Mucosa of rectum (tissue), 2 donors: Measurements from ENCODE around the gene CFAP45.

Source experiments
- H3K27ac ChIP-seq, 2 donors: one replicate each; pipeline ENCODE4 v1.7.0; 2013; ENCODE audit warnings: inconsistent platforms in 2 of 2, low read depth in 2 of 2, low read length in 2 of 2
- H3K27me3 ChIP-seq, 2 donors: one replicate each; pipeline ENCODE4 v1.7.0; 2013; ENCODE audit warnings: low read length in 2 of 2; ENCODE audit not compliant: control insufficient read depth in 2 of 2, insufficient read depth in 2 of 2
- H3K36me3 ChIP-seq, 2 donors: one replicate each; pipeline ENCODE4 v1.7.0; 2013; ENCODE audit warnings: low read length in 2 of 2; ENCODE audit not compliant: control insufficient read depth in 2 of 2, insufficient read depth in 2 of 2
- H3K4me1 ChIP-seq, 2 donors: one replicate each; pipeline ENCODE4 v1.7.0; 2013; ENCODE audit warnings: low read length in 2 of 2, mild to moderate bottlenecking in 1 of 2; ENCODE audit not compliant: control insufficient read depth in 2 of 2, insufficient read depth in 2 of 2
- H3K4me3 ChIP-seq, 2 donors: one replicate each; pipeline ENCODE4 v1.7.0; 2013; ENCODE audit warnings: low read length in 2 of 2
- H3K9ac ChIP-seq, 2 donors: one replicate each; pipeline ENCODE4 v1.7.0; 2013; ENCODE audit warnings: low read length in 2 of 2, low read depth in 1 of 2, mild to moderate bottlenecking in 1 of 2
- H3K9me3 ChIP-seq, 2 donors: one replicate each; pipeline ENCODE4 v1.7.0; 2013; ENCODE audit warnings: low read length in 2 of 2; ENCODE audit not compliant: control insufficient read depth in 2 of 2
- donor health status: healthy.
- donor health status: Normal muscosa, but diverticular disease.

Gene CFAP45

GRCh38 chr1:159879136-159879535 is 20.8 kb downstream of the CFAP45 start:
- Histone ChIP-seq H3K4me3 (no peak overlapping the region), H3K4me1 (peaks cover 13 to 20% of the 10 kb centered on the region in 2 donors), H3K9me3 (no peaks in the 10 kb centered on the region), H3K36me3 (no peaks in the 10 kb centered on the region), H3K27me3 (no peaks in the 10 kb centered on the region), H3K9ac (no peak overlapping the region), H3K27ac (no peak overlapping the region)

DNA sequence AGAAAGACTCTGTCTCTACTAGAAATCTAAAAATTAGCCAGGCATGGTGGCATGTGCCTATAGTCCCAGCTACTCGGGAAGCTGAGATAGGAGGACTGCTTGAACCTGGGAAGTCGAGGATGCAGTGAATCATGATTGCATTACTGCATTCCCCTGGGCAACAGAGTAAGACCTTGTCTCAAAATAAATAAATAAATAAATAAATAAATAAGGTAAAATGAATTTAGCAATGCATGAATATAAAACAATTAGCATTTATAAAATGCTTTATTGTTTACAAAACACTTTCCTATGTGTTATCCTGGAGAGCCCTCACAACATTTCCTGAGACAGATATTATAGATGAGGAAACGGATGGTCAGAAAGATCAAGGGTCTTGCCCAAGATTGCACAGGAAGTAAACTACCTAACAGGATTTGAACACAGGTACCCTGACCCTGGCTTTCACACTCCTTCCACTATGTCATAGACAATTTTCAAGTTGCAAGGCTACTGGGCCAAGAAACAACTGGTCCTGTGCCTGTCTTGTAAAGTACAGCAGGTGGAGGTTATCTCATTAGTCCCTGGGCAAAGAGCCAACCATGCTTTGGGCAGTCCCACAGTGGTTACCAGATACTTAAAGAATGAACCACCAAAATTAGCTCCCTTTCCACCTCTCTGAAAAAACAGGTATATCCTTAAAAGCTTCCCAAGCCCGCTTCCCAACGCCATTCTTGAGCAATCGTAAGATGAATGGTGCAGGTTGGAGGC is 22.1 kb downstream of the CFAP45 start:
- peaks cover 13 to 14% of the 10 kb centered on the region in 2 donors for H3K4me1 ChIP-seq
- no peak overlapping the region for H3K4me3 ChIP-seq
- no peak overlapping the region for H3K9ac ChIP-seq
- no peaks in the 10 kb centered on the region for H3K36me3 ChIP-seq
- H3K27me3 ChIP-seq = no peaks in the 10 kb centered on the region
- no peak overlapping the region for H3K27ac ChIP-seq
- H3K9me3 ChIP-seq = no peaks in the 10 kb centered on the region

- Histone ChIP-seq H3K36me3 (no peaks in the 10 kb centered on the region), H3K9ac (no peak overlapping the region), H3K27me3 (no peaks in the 10 kb centered on the region), H3K4me3 (no peak overlapping the region), H3K27ac (no peak overlapping the region), H3K4me1 (peaks cover 0 to 1% of the 10 kb centered on the region in 2 donors), H3K9me3 (no peaks in the 10 kb centered on the region)
These were observed 26.3 kb downstream of the CFAP45 start for GRCh38 chr1:159873530-159874143.

DNA sequence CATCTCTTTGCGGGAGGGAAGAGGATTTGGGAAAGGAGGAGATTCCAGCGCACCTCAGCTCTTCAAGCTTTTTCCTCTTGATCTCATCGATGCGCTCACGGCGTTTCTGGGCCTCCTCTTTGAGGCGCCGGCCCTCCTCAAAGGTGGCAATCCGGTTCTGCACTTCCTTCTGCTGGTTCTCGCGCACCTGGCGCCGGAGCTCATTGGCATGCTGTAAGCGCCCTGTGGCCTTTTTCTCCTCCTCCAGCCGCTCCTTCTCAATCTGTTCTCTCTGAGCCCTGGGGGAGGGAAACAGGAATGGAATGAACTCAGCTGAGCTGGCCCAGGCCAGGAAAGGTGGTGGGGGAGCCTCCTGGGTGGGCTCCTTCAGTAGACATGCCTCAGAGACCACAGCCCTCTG is 27.1 kb downstream of the CFAP45 start:
- H3K27me3 ChIP-seq = no peaks in the 10 kb centered on the region
- no peaks in the 10 kb centered on the region for H3K36me3 ChIP-seq
- no peak overlapping the region for H3K27ac ChIP-seq
- no peak overlapping the region for H3K9ac ChIP-seq
- H3K4me1 ChIP-seq = peaks cover 7 to 9% of the 10 kb centered on the region in 2 donors
- no peaks in the 10 kb centered on the region for H3K9me3 ChIP-seq
- no peak overlapping the region for H3K4me3 ChIP-seq

GRCh38 chr1:159870704-159871103 is 29.3 kb downstream of the CFAP45 start:
- Histone ChIP-seq H3K4me1 (peaks cover 19 to 20% of the 10 kb centered on the region in 2 donors), H3K9ac (no peak overlapping the region), H3K27ac (no peak overlapping the region), H3K36me3 (no peaks in the 10 kb centered on the region), H3K9me3 (no peaks in the 10 kb centered on the region), H3K27me3 (no peaks in the 10 kb centered on the region), H3K4me3 (no peak overlapping the region)

GRCh38 chr1:159869607-159870006 is 30.4 kb downstream of the CFAP45 start:
- H3K36me3 ChIP-seq = no peaks in the 10 kb centered on the region
- H3K27me3 ChIP-seq = no peaks in the 10 kb centered on the region
- H3K9ac ChIP-seq = no peak overlapping the region
- H3K9me3 ChIP-seq = no peaks in the 10 kb centered on the region
- H3K27ac ChIP-seq = no peak overlapping the region
- no peak overlapping the region for H3K4me3 ChIP-seq
- H3K4me1 ChIP-seq = peaks cover 19 to 20% of the 10 kb centered on the region in 2 donors

DNA sequence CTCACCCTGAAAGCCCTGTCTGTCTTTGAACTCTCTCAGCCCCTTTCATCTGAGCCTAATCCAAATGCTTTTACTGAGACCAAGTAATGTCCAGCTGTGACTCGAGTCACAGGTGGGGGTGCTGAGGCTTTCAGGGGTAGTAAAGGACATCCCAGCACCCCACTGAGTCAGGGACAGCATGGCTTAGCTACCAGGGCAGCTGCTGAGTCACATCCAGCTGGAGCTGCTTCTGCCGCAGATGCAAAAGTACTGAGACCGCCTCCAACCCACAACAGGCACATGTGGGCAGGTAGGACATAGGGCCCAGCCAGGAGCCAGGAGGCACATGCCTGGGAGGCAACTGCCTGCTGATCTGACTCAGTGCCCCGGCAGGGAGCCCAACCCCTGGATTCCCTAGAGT is 30.8 kb downstream of the CFAP45 start:
- H3K27ac ChIP-seq = peak overlapping the region in 1 of 2 donors; percentile 84
- no peaks in the 10 kb centered on the region for H3K9me3 ChIP-seq
- no peaks in the 10 kb centered on the region for H3K27me3 ChIP-seq
- peaks cover 19 to 20% of the 10 kb centered on the region in 2 donors for H3K4me1 ChIP-seq
- no peaks in the 10 kb centered on the region for H3K36me3 ChIP-seq
- no peak overlapping the region for H3K9ac ChIP-seq
- no peak overlapping the region for H3K4me3 ChIP-seq

GRCh38 chr1:159868766-159869165 is 31.2 kb downstream of the CFAP45 start:
- Histone ChIP-seq H3K27ac (peak overlapping the region; percentile 82 to 84), H3K27me3 (no peaks in the 10 kb centered on the region), H3K4me1 (peaks cover 19 to 20% of the 10 kb centered on the region in 2 donors), H3K9me3 (no peaks in the 10 kb centered on the region), H3K4me3 (no peak overlapping the region), H3K36me3 (no peaks in the 10 kb centered on the region), H3K9ac (no peak overlapping the region)

DNA sequence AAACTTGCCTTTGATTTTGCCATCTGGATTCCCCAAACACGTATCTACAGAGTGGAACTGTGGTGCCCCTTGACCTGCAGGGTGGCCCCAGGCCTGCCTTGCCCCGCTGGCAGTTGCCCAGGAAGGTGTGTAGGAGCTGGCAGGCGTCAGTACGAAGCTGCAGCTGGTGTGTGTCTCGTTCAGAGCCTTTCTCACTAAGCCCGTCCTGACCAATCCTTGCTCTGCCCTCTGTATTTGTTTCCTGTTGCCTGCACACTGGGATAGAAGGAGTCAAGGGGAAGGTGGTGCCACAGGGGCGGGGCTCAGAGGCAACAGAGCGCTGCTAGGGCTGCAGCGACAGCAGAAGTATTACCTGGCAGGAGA is 32.3 kb downstream of the CFAP45 start:
- Histone ChIP-seq H3K9ac (peak overlapping the region in 1 of 2 donors; percentile 38), H3K36me3 (no peaks in the 10 kb centered on the region), H3K4me1 (peaks cover 19 to 20% of the 10 kb centered on the region in 2 donors), H3K27me3 (no peaks in the 10 kb centered on the region), H3K4me3 (no peak overlapping the region), H3K9me3 (no peaks in the 10 kb centered on the region), H3K27ac (peak overlapping the region; percentile 82 to 84)

GRCh38 chr1:159866905-159867663 is 32.9 kb downstream of the CFAP45 start:
- Histone ChIP-seq H3K9me3 (no peaks in the 10 kb centered on the region), H3K27me3 (no peaks in the 10 kb centered on the region), H3K27ac (peak overlapping the region; percentile 82 to 84), H3K9ac (peak overlapping the region in 1 of 2 donors; percentile 38), H3K4me3 (no peak overlapping the region), H3K4me1 (peaks cover 19 to 20% of the 10 kb centered on the region in 2 donors), H3K36me3 (no peaks in the 10 kb centered on the region)
